Mammary epithelial cell (primary cell): ENCODE measurements around the gene EHD3.

Experiments
- EZH2 ChIP-seq: IDR thresholded peaks from 2 replicates; pipeline ENCODE4 v1.6.1; 2012; ENCODE audit warnings: low read length, inconsistent platforms, borderline replicate concordance
- TF ChIP-seq, protein P1 (sequence below), 2 donors: IDR thresholded peaks in 1 of 2; conservative IDR thresholded peaks in 1 of 2; 2 replicates each; pipeline ENCODE4 v1.5.1; 2011 to 2012; ENCODE audit warnings: inconsistent platforms in 2 of 2, low read length in 2 of 2, mild to moderate bottlenecking in 2 of 2, control low read depth in 1 of 2, low read depth in 1 of 2; ENCODE audit not compliant: insufficient read depth in 1 of 2; ENCODE audit errors: extremely low read depth in 1 of 2

GRCh38 chr2:31249009-31249690, 15.2 kb downstream of the EHD3 start:
- TF ChIP-seq, protein P1, sequence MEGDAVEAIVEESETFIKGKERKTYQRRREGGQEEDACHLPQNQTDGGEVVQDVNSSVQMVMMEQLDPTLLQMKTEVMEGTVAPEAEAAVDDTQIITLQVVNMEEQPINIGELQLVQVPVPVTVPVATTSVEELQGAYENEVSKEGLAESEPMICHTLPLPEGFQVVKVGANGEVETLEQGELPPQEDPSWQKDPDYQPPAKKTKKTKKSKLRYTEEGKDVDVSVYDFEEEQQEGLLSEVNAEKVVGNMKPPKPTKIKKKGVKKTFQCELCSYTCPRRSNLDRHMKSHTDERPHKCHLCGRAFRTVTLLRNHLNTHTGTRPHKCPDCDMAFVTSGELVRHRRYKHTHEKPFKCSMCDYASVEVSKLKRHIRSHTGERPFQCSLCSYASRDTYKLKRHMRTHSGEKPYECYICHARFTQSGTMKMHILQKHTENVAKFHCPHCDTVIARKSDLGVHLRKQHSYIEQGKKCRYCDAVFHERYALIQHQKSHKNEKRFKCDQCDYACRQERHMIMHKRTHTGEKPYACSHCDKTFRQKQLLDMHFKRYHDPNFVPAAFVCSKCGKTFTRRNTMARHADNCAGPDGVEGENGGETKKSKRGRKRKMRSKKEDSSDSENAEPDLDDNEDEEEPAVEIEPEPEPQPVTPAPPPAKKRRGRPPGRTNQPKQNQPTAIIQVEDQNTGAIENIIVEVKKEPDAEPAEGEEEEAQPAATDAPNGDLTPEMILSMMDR (conservative IDR thresholded peaks at IDR 0.05 in 1 of 2, IDR thresholded peaks at IDR 0.05 in 1 of 2; ENCODE audit: extremely low read depth in 1 of 2, insufficient read depth in 1 of 2, low read depth in 1 of 2, low read length in 2 of 2): no peak
- TF ChIP-seq EZH2: no peak
